Endothelial cell of umbilical vein (primary cell): Measurements from ENCODE around the gene PTPRO. TPM values are rescaled to one million over a fixed set of nuclear protein-coding genes. Genes with fewer than 3 reads are reported as not detected.
A peak's percentile ranks its signal among the peaks of the same experiment; 100 is the strongest.

Source experiments
- BruUV-seq: library from RNA; stranded (reverse); fragments of 400-500 nt; replicated peaks from 2 replicates; lab custom pipeline; 2021; lab: Mats Ljungman, UMichigan
- CTCF ChIA-PET: fragments of 300-600, 350-600 bp; sonication (Branson Sonifier 250); formaldehyde crosslinking; loops from one replicate; lab custom pipeline; 2021; ENCODE audit warnings: antibody characterized with exemption, inconsistent platforms; lab: Charles Lee
- POLR2A ChIA-PET: fragments of 300-600, 350-600 bp; sonication (Branson Sonifier 250); formaldehyde crosslinking; loops from one replicate; lab custom pipeline; 2021; ENCODE audit warnings: antibody characterized with exemption, inconsistent platforms; lab: Charles Lee
- DNase-seq: peaks from one replicate; pipeline ENCODE4 v3.0.0-alpha.2; 2011; ENCODE audit warnings: low read depth, low spot score
- FAIRE-seq: peaks from 2 replicates; lab custom pipeline; 2011; peaks lifted over from hg19 to GRCh38; lab: Jason Lieb, UNC
- H2AFZ ChIP-seq: 2 replicates; pipeline ENCODE4 v1.6.0; 2012; ENCODE audit warnings: low read depth, low read length, control low read depth, inconsistent platforms
- H3K27ac ChIP-seq: 2 replicates; pipeline ENCODE4 v1.5.1; 2011; ENCODE audit warnings: low read depth, mild to moderate bottlenecking, control low read depth, low read length, moderate library complexity; ENCODE audit not compliant: insufficient read depth
- H3K27me3 ChIP-seq, 2 experiments: 2 replicates each; pipeline versions ENCODE4 v1.6.0 to v1.6.1; 2011; ENCODE audit warnings: low read length in 2 of 2, mixed read lengths in 1 of 2; ENCODE audit not compliant: control insufficient read depth in 2 of 2, insufficient read depth in 2 of 2
- H3K36me3 ChIP-seq, 2 experiments: 2 replicates in 1 of 2; 3 replicates in 1 of 2; pipeline ENCODE4 v1.5.1; 2011; ENCODE audit warnings: low read length in 2 of 2, mild to moderate bottlenecking in 1 of 2, moderate library complexity in 1 of 2; ENCODE audit not compliant: control insufficient read depth in 2 of 2, insufficient read depth in 2 of 2; ENCODE audit errors: extremely low read depth in 1 of 2
- H3K4me1 ChIP-seq: 3 replicates; pipeline ENCODE4 v1.5.1; 2011; ENCODE audit warnings: mild to moderate bottlenecking, low read length; ENCODE audit not compliant: control insufficient read depth, insufficient read depth; ENCODE audit errors: extremely low read depth
- H3K4me2 ChIP-seq: 2 replicates; pipeline ENCODE4 v1.6.1; 2011; ENCODE audit warnings: low read length, control low read depth, mixed read lengths; ENCODE audit not compliant: insufficient read depth
- H3K4me3 ChIP-seq, 3 experiments: fragments of 200-600 bp in 1 of 3; sonication (generic), shearing (Covaris generic) in 1 of 3; replicated peaks in 1 of 3; 2 replicates each; pipeline ENCODE4 v1.5.1; 2011 to 2016; ENCODE audit warnings: control low read depth in 3 of 3, low read length in 3 of 3, mild to moderate bottlenecking in 2 of 3, inconsistent platforms in 1 of 3, low read depth in 1 of 3, moderate library complexity in 1 of 3; ENCODE audit not compliant: insufficient read depth in 1 of 3
- H3K79me2 ChIP-seq: 2 replicates; pipeline ENCODE4 v1.6.0; 2012; ENCODE audit warnings: low read length, inconsistent platforms; ENCODE audit not compliant: control insufficient read depth, insufficient read depth
- H3K9ac ChIP-seq: replicated peaks from 2 replicates; pipeline ENCODE3; 2011; ENCODE audit warnings: low read length, control low read depth; ENCODE audit not compliant: insufficient read depth; ENCODE audit errors: extremely low read depth
- H3K9me1 ChIP-seq: replicated peaks from 3 replicates; pipeline ENCODE4 v1.6.0; 2011; ENCODE audit warnings: mild to moderate bottlenecking, low read length; ENCODE audit not compliant: control insufficient read depth, insufficient read depth; ENCODE audit errors: extremely low read depth
- H3K9me3 ChIP-seq: replicated peaks from 2 replicates; pipeline ENCODE4 v1.5.1; 2012; ENCODE audit warnings: low read length, inconsistent platforms; ENCODE audit not compliant: control insufficient read depth, insufficient read depth
- H4K20me1 ChIP-seq: replicated peaks from 2 replicates; pipeline ENCODE3; 2011; ENCODE audit warnings: mild to moderate bottlenecking, low read length; ENCODE audit not compliant: control insufficient read depth, insufficient read depth; ENCODE audit errors: extremely low read depth
- EZH2 ChIP-seq: IDR thresholded peaks from 2 replicates; pipeline ENCODE4 v1.6.1; 2012; ENCODE audit warnings: borderline replicate concordance, low read depth, mild to moderate bottlenecking, moderate library complexity, low read length, inconsistent platforms; ENCODE audit not compliant: severe bottlenecking
- FOS ChIP-seq: IDR thresholded peaks from 2 replicates; pipeline ENCODE4 v1.6.1; 2011; ENCODE audit warnings: mild to moderate bottlenecking, low read length, moderate library complexity, borderline replicate concordance; ENCODE audit not compliant: insufficient read depth
- GATA2 ChIP-seq: IDR thresholded peaks from 2 replicates; pipeline ENCODE4 v1.7.0; 2011; ENCODE audit warnings: low read depth, mild to moderate bottlenecking, moderate library complexity, mixed read lengths, low read length; ENCODE audit not compliant: insufficient read length, insufficient read depth
- JUN ChIP-seq: IDR thresholded peaks from 2 replicates; pipeline ENCODE4 v1.6.1; 2011; ENCODE audit warnings: borderline replicate concordance, low read depth; ENCODE audit not compliant: insufficient read length, insufficient read depth
- MAX ChIP-seq: IDR thresholded peaks from 2 replicates; pipeline ENCODE4 v1.6.1; 2011; ENCODE audit not compliant: insufficient read depth, insufficient read length
- MYC ChIP-seq: IDR thresholded peaks from one replicate; pipeline ENCODE4 v1.6.1; 2011; ENCODE audit warnings: mild to moderate bottlenecking, low read depth, low read length
- POLR2A ChIP-seq: IDR thresholded peaks from 2 replicates; pipeline ENCODE4 v1.6.1; 2012; ENCODE audit warnings: low read depth, mild to moderate bottlenecking, control low read depth, low read length
- POLR2AphosphoS5 ChIP-seq: IDR thresholded peaks from 2 replicates; pipeline ENCODE4 v1.6.1; 2012; ENCODE audit warnings: low read depth, mild to moderate bottlenecking, control low read depth, low read length, moderate library complexity; ENCODE audit not compliant: insufficient read depth
- dilution Hi-C: fragments of 300-500 bp; cut with MboI; formaldehyde crosslinking; loops from one replicate; pipeline ENCODE4 v1.15.0; 2019; ENCODE audit warnings: low sequenced_read_pairs; ENCODE audit not compliant: extremely low pct_ligation_motif_present
- intact Hi-C: fragments of 100-400 bp; cut with micrococcal nuclease; formaldehyde crosslinking; loops from one replicate; pipeline ENCODE4 v1.10.0; 2022
- polyA plus RNA-seq, 4 experiments: library from polyadenylated mRNA; depleted of rRNA in 3 of 4; stranded (reverse) in 3 of 4; unstranded in 1 of 4; fragments of >200 nt; gene quantifications; 2 replicates each; pipeline versions ENCODE4 v1.2.1 to v1.2.3, GENCODE V29; 2011 to 2012; ENCODE audit warnings: missing spikeins in 1 of 4
- total RNA-seq: library from RNA; stranded (reverse); gene quantifications from 2 replicates; pipeline ENCODE4 v1.2.3, GENCODE V29; 2021
- TF ChIP-seq, protein P1 (sequence below), 2 donors: IDR thresholded peaks; 1 replicate in 1 of 2; 2 replicates in 1 of 2; pipeline ENCODE4 v1.5.1; 2011; ENCODE audit warnings: low read length in 2 of 2, mild to moderate bottlenecking in 2 of 2, moderate library complexity in 2 of 2, control low read depth in 1 of 2, inconsistent platforms in 1 of 2, low read depth in 1 of 2; ENCODE audit not compliant: insufficient read depth in 1 of 2; ENCODE audit errors: extremely low read depth in 1 of 2

The PTPRO gene
- total and polyA plus RNA-seq, 2 donors (not counting 3 experiments of a cell fraction or from before 2014, with no cell fraction given), result not detected

GRCh38 chr12:15590180-15590826 lies 268.0 kb downstream of the PTPRO start:
- BruUV-seq, result no TSS peak
- TF ChIP-seq POLR2AphosphoS5 (no peak), JUN (no peak)
- TF ChIP-seq, protein P1, sequence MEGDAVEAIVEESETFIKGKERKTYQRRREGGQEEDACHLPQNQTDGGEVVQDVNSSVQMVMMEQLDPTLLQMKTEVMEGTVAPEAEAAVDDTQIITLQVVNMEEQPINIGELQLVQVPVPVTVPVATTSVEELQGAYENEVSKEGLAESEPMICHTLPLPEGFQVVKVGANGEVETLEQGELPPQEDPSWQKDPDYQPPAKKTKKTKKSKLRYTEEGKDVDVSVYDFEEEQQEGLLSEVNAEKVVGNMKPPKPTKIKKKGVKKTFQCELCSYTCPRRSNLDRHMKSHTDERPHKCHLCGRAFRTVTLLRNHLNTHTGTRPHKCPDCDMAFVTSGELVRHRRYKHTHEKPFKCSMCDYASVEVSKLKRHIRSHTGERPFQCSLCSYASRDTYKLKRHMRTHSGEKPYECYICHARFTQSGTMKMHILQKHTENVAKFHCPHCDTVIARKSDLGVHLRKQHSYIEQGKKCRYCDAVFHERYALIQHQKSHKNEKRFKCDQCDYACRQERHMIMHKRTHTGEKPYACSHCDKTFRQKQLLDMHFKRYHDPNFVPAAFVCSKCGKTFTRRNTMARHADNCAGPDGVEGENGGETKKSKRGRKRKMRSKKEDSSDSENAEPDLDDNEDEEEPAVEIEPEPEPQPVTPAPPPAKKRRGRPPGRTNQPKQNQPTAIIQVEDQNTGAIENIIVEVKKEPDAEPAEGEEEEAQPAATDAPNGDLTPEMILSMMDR (IDR thresholded peaks at IDR 0.05; ENCODE audit: extremely low read depth in 1 of 2, insufficient read depth in 1 of 2, low read depth in 1 of 2, low read length in 2 of 2), result peak; percentile 79 to 80
- H3K4me3 ChIP-seq, result peak overlapping the region in 2 of 3 experiments; percentile 24 to 32
- H3K4me2 ChIP-seq, result peak overlapping the region; percentile 86
- no peaks in the 10 kb centered on the region for H3K9me1 ChIP-seq
- no peaks in the 10 kb centered on the region for H3K36me3 ChIP-seq
- H2AFZ ChIP-seq, result peak overlapping the region; percentile 91
- no peak overlapping the region for H3K27ac ChIP-seq
- H3K27me3 ChIP-seq, result peaks cover 5 to 11% of the 10 kb centered on the region in 2 experiments
- H3K9ac ChIP-seq, result no peak overlapping the region
- no peaks in the 10 kb centered on the region for H3K79me2 ChIP-seq
- dilution Hi-C loops (no loop called here), intact Hi-C loops (loop anchor here (1.0 to 2.0 kb wide), 5 partner anchors 110 to 309 kb away; partner anchors contain the start of gene EPS8)
- peak; percentile 70 for DNase-seq
- no peaks in the 10 kb centered on the region for H4K20me1 ChIP-seq
- no peaks in the 10 kb centered on the region for H3K9me3 ChIP-seq
- peaks cover 6% of the 10 kb centered on the region for H3K4me1 ChIP-seq
- CTCF ChIA-PET, result interaction anchor here (0.6 to 6.1 kb wide), 22 partner anchors 9 to 368 kb away, joined by 3 to 150 read pairs (median 4); no protein-coding TSS in a partner anchor
- POLR2A ChIA-PET, result no interaction called here
- FAIRE-seq, result peak; percentile 74

DNA sequence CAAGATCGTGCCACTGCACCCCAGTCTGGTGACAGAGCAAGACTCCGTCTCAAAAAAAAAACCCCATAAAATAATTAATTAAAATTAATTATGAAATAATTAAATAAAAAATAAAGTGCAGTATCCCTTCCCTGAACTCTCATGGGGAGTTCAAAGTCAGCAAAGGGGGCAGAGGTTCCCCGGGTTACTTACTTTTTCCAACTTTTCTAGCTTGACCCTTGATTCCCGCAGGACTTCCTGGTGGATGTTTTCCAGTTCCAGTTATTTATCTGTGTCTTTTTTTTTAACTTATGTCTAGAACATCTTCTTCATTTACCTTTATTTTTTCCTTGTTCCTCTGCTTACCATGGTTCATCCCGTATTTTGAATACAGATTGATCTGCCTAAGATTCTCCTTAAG lies 269.5 kb downstream of the PTPRO start:
- Histone ChIP-seq H2AFZ (no peak overlapping the region), H3K36me3 (no peaks in the 10 kb centered on the region), H3K9ac (no peak overlapping the region), H3K27me3 (peaks cover 0 to 4% of the 10 kb centered on the region in 2 experiments), H3K9me3 (no peaks in the 10 kb centered on the region), H3K27ac (no peak overlapping the region), H3K4me2 (no peak overlapping the region), H3K4me1 (peaks cover 15% of the 10 kb centered on the region), H4K20me1 (no peaks in the 10 kb centered on the region), H3K4me3 (no peak overlapping the region), H3K79me2 (no peaks in the 10 kb centered on the region), H3K9me1 (no peaks in the 10 kb centered on the region)
- intact Hi-C loops, result loop anchor here (2.0 kb wide), 1 partner anchor 109 kb away; no protein-coding TSS in a partner anchor
- ChIA-PET CTCF (interaction anchor here (0.9 to 6.1 kb wide), 7 partner anchors 17 to 265 kb away, joined by 3 to 150 read pairs (median 5); no protein-coding TSS in a partner anchor), POLR2A (no interaction called here)
- DNase-seq, result no peak
- TF ChIP-seq MAX (no peak), POLR2AphosphoS5 (no peak), MYC (no peak), POLR2A (no peak), FOS (no peak), JUN (no peak), GATA2 (no peak), EZH2 (no peak)
- TF ChIP-seq, protein P1 (IDR thresholded peaks at IDR 0.05; ENCODE audit: extremely low read depth in 1 of 2, insufficient read depth in 1 of 2, low read depth in 1 of 2, low read length in 2 of 2), result no peak
- no peak for FAIRE-seq
- BruUV-seq, result no TSS peak
- dilution Hi-C loops, result no loop called here
